NCI-H748 (cell line): ENCODE results near the gene CX3CR1.
"Not testable (repeated sequence)": the region's sequence is repeated elsewhere in the genome, so short reads cannot be mapped to it uniquely, and the experiment has no call there.

Experiments
- DNase-seq: peaks from one replicate; lab custom pipeline; 2025; ENCODE audit not compliant: unreplicated experiment; lab: John Stamatoyannopoulos, UW

CX3CR1 gene

GRCh38 chr3:39279745-39280517 is at the start of gene CX3CR1:
Gene CX3CR1 (minus strand): TSS chr3:39280036. CDS start chr3:39266509, 13,527 bp downstream.
- no peak for DNase-seq

- DNase-seq: no peak
These were observed 49.7 kb upstream of the CX3CR1 start, which contains the start of gene CCR8 for GRCh38 chr3:39329493-39329892. Gene CCR8 (plus strand): TSS chr3:39329709. CDS start chr3:39332332, 2,623 bp downstream.

GRCh38 chr3:39327746-39328349 is 48.0 kb upstream of the CX3CR1 start:
- no peak for DNase-seq

GRCh38 chr3:39327053-39327745 is 47.4 kb upstream of the CX3CR1 start:
- DNase-seq: no peak

- DNase-seq: no peak
These were observed 45.4 kb upstream of the CX3CR1 start for GRCh38 chr3:39325236-39325635.

GRCh38 chr3:39323494-39323893 is 43.7 kb upstream of the CX3CR1 start:
- no peak for DNase-seq

- no peak for DNase-seq
These were observed 43.1 kb upstream of the CX3CR1 start for GRCh38 chr3:39322936-39323335.

- DNase-seq: not testable (repeated sequence)
These were observed 42.4 kb upstream of the CX3CR1 start for GRCh38 chr3:39322209-39322715.

GRCh38 chr3:39321574-39321983 is 41.7 kb upstream of the CX3CR1 start:
- DNase-seq: not testable (repeated sequence)

GRCh38 chr3:39319249-39319648 is 39.4 kb upstream of the CX3CR1 start:
- no peak for DNase-seq

GRCh38 chr3:39318301-39318700 is 38.5 kb upstream of the CX3CR1 start:
- no peak for DNase-seq

GRCh38 chr3:39317571-39318169 is 37.8 kb upstream of the CX3CR1 start:
- no peak for DNase-seq

GRCh38 chr3:39315420-39315819 is 35.6 kb upstream of the CX3CR1 start:
- no peak for DNase-seq

- no peak for DNase-seq
These were observed 33.5 kb upstream of the CX3CR1 start for GRCh38 chr3:39313289-39313688.

- no peak for DNase-seq
These were observed 22.3 kb upstream of the CX3CR1 start for GRCh38 chr3:39302178-39302577.

- no peak for DNase-seq
These were observed 19.4 kb upstream of the CX3CR1 start for GRCh38 chr3:39299279-39299678.

- DNase-seq: no peak
These were observed 16.6 kb upstream of the CX3CR1 start for GRCh38 chr3:39296197-39297077.

- no peak for DNase-seq
These were observed 15.4 kb upstream of the CX3CR1 start for GRCh38 chr3:39295184-39295775.

- DNase-seq: no peak
These were observed 14.8 kb upstream of the CX3CR1 start for GRCh38 chr3:39294446-39295183.
